Measurements from ENCODE around the gene ADK. TPM values are rescaled to one million over a fixed set of nuclear protein-coding genes. Genes with fewer than 3 reads are reported as not detected.

Gene ADK
- total and polyA plus RNA-seq, 2 donors (not counting 3 experiments of a cell fraction or from before 2014, with no cell fraction given), result 11.7 to 46.5 TPM

GRCh38 chr10:74518061-74518460 is 367.0 kb downstream of the ADK start:
- POLR2A ChIA-PET, result no interaction called here
- no peak for FAIRE-seq
- intact Hi-C loops (cut with micrococcal nuclease), result no loop called here

More at GRCh38 chr10:74518061-74518460, 367.0 kb downstream of the ADK start:
- Histone ChIP-seq H3K36me3 (ENCODE audit: control insufficient read depth in 2 of 2, extremely low read depth in 1 of 2, insufficient read depth in 2 of 2, low read length in 2 of 2) (no peaks in the 10 kb centered on the region), H3K9me1 (replicated peaks; ENCODE audit: control insufficient read depth, extremely low read depth, insufficient read depth, low read length) (no peaks in the 10 kb centered on the region), H3K4me1 (ENCODE audit: control insufficient read depth, extremely low read depth, insufficient read depth, low read length) (no peaks in the 10 kb centered on the region), H4K20me1 (replicated peaks; ENCODE audit: control insufficient read depth, extremely low read depth, insufficient read depth, low read length) (no peaks in the 10 kb centered on the region), H3K27me3 (ENCODE audit: control insufficient read depth in 2 of 2, insufficient read depth in 2 of 2, low read length in 2 of 2) (no peaks in the 10 kb centered on the region), H3K9ac (replicated peaks; ENCODE audit: extremely low read depth, insufficient read depth, low read length) (no peak overlapping the region), H3K9me3 (replicated peaks; ENCODE audit: control insufficient read depth, insufficient read depth, low read length) (no peaks in the 10 kb centered on the region), H3K79me2 (ENCODE audit: control insufficient read depth, insufficient read depth, low read length) (peaks cover 20% of the 10 kb centered on the region), H3K4me2 (ENCODE audit: insufficient read depth, low read length) (no peak overlapping the region), H2AFZ (ENCODE audit: low read depth, low read length) (no peak overlapping the region), H3K27ac (ENCODE audit: insufficient read depth, low read depth, low read length) (no peak overlapping the region), H3K4me3 (replicated peaks in 1 of 3; ENCODE audit: insufficient read depth in 1 of 3, low read depth in 1 of 3, low read length in 3 of 3) (no peak overlapping the region)
- no TSS peak for BruUV-seq (replicated peaks)
- no peak for DNase-seq (ENCODE audit: low read depth, low spot score)
- CTCF ChIA-PET, result no interaction called here
- TF ChIP-seq CTCF (IDR thresholded peaks at IDR 0.05; ENCODE audit: extremely low read depth in 1 of 2, insufficient read depth in 1 of 2, low read depth in 1 of 2, low read length in 2 of 2) (no peak), POLR2A (IDR thresholded peaks at IDR 0.05; ENCODE audit: low read depth, low read length) (no peak), EZH2 (IDR thresholded peaks at IDR 0.05; ENCODE audit: borderline replicate concordance, low read depth, low read length, severe bottlenecking) (no peak), JUN (IDR thresholded peaks at IDR 0.05; ENCODE audit: borderline replicate concordance, insufficient read depth, insufficient read length, low read depth) (no peak), MAX (IDR thresholded peaks at IDR 0.05; ENCODE audit: insufficient read depth, insufficient read length) (no peak), POLR2AphosphoS5 (IDR thresholded peaks at IDR 0.05; ENCODE audit: insufficient read depth, low read depth, low read length) (no peak), FOS (IDR thresholded peaks at IDR 0.05; ENCODE audit: borderline replicate concordance, insufficient read depth, low read length) (no peak)
- dilution Hi-C loops (cut with MboI; ENCODE audit: extremely low pct_ligation_motif_present, low sequenced_read_pairs), result no loop called here

Data from endothelial cell of umbilical vein (primary cell).